Ishikawa (cell line): ENCODE data around the gene GPR17.

ENCODE experiments used
- CEBPB ChIP-seq: IDR thresholded peaks from 2 replicates; pipeline ENCODE4 v1.6.1; 2012
- TF ChIP-seq, protein P1 (sequence below): IDR thresholded peaks from 2 replicates; pipeline ENCODE4 v1.6.1; 2012; ENCODE audit warnings: low read depth, mild to moderate bottlenecking
- TF ChIP-seq, protein P2 (sequence below): IDR thresholded peaks from 2 replicates; pipeline ENCODE4 v1.6.1; 2012

DNA sequence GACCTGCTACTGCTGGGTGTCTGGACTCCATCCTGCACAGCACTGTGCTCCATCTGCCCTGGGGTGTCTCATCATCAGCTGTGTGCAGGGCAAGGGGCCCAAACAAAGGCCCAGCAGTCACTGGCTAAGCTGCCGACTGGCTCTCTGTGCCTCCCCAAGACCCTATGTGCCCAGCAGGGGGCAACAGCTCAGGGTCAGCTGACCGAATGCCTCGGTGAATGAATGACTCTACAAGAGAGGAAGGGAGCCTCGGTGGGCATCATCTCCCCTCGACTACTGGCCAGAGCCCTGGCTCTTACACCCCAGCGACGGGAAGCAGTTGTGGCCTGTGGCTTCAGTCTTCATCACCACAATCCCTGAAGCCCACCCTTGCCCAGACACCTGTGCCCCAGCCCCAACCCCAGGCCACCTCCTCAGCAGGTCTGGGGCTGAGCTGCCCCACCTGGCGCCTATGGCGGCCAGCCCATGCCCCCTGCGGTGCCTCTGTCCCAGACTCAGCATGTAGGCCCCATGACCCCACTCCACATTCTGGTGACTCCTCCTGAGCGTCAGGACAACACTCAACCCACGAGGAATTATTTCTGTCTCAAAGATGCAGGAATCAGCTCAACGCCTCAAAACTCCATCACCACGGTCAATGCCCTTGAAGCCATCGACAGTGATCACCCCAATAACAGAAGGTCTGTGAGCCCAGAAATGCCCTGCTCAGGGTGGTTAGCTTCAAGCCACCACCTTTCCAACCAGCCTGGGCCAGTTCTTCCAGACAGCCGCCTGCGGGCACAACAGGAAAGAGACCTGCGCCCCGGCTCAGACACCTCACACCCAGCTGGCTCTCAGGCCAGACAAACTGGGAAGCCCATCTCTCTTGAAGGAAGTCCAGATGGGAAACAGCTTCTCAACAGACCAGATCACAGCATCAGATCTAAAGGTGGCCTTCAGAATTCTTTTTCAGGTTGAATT lies 1.6 kb upstream of the GPR17 start:
- TF ChIP-seq, protein P1, sequence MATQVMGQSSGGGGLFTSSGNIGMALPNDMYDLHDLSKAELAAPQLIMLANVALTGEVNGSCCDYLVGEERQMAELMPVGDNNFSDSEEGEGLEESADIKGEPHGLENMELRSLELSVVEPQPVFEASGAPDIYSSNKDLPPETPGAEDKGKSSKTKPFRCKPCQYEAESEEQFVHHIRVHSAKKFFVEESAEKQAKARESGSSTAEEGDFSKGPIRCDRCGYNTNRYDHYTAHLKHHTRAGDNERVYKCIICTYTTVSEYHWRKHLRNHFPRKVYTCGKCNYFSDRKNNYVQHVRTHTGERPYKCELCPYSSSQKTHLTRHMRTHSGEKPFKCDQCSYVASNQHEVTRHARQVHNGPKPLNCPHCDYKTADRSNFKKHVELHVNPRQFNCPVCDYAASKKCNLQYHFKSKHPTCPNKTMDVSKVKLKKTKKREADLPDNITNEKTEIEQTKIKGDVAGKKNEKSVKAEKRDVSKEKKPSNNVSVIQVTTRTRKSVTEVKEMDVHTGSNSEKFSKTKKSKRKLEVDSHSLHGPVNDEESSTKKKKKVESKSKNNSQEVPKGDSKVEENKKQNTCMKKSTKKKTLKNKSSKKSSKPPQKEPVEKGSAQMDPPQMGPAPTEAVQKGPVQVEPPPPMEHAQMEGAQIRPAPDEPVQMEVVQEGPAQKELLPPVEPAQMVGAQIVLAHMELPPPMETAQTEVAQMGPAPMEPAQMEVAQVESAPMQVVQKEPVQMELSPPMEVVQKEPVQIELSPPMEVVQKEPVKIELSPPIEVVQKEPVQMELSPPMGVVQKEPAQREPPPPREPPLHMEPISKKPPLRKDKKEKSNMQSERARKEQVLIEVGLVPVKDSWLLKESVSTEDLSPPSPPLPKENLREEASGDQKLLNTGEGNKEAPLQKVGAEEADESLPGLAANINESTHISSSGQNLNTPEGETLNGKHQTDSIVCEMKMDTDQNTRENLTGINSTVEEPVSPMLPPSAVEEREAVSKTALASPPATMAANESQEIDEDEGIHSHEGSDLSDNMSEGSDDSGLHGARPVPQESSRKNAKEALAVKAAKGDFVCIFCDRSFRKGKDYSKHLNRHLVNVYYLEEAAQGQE, result no peak
- no peak for TF ChIP-seq CEBPB
- TF ChIP-seq, protein P2, sequence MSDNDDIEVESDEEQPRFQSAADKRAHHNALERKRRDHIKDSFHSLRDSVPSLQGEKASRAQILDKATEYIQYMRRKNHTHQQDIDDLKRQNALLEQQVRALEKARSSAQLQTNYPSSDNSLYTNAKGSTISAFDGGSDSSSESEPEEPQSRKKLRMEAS, result no peak
